GM19463 (cell line): Measurements from ENCODE around the gene IZUMO4.

Source experiments
- ATAC-seq: cut with Tn5 transposase; IDR thresholded peaks from one replicate; pipeline ENCODE4 v1.9.1; 2021; ENCODE audit warnings: mild to moderate bottlenecking, moderate library complexity; ENCODE audit not compliant: unreplicated experiment

IZUMO4 gene

DNA sequence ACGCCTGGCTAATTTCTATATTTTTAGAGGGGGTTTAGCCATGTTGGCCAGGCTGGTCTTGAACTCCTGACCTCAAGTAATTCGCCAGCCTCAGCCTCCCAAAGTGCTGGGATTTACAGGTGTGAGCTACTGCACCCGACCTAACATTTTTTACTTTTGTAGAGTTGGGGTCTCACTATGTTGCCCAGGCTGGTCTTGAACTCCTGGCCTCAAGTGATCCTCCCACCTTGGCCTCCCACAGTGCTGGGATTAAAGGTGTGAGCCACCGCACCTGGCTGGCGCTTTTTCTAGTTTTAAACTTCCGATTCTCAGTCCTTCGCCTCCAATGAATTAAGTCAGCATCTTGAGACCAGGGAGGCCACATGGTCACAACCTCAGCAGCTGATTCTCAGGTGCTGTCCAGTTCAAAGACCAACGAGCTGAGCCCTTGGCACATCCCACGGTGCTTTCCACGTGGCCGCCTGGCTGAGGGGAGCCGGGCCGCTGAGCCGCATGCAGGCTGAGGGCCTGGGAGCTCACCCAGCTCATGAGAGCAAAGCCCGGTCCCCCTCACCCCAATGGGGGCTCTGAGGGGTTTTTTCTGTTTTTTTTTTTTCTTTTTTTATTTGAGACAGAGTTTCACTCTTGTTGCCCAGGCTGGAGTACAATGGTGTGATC, 45.6 kb downstream of the IZUMO4 start:
- no peak for ATAC-seq

DNA sequence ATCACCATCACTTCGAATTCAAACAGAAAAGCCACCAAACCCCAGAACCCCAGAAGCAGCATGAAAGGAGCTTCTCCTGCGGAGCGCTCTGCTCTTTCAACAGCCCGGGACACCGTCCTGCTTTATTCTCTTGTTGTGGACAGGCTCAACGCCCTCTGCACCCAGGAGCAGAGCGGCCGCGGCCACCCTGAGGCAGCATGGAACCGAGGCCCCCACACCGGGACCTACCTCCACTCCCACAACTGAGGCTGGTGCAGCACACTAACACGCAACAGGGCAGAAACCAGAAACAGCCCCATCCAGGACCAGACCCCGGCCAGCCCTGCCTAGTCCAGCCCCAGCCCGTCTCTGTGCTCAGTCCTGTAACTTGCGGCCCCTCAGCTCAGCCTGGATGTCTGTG, 47.5 kb downstream of the IZUMO4 start:
- ATAC-seq = no peak

DNA sequence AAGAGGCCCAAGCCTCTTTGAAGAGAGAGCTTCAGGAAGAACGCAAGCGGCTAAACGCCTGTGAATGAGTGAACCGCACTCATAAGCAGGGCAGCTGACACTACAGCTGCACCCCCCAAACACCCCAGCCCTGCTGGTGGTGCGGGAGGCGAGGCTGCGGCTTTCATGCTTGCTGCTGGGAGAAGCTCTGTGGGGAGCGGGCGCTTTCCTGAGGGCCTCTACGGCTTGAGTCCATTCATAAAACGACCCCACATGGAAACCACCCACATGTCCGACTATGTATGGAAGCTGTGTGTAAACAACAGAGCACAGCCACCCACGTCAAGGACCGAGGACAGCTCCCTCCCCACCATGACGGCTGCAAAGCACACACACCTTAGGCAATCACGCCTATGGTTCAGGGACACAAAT, 49.1 kb downstream of the IZUMO4 start:
- ATAC-seq = no peak

DNA sequence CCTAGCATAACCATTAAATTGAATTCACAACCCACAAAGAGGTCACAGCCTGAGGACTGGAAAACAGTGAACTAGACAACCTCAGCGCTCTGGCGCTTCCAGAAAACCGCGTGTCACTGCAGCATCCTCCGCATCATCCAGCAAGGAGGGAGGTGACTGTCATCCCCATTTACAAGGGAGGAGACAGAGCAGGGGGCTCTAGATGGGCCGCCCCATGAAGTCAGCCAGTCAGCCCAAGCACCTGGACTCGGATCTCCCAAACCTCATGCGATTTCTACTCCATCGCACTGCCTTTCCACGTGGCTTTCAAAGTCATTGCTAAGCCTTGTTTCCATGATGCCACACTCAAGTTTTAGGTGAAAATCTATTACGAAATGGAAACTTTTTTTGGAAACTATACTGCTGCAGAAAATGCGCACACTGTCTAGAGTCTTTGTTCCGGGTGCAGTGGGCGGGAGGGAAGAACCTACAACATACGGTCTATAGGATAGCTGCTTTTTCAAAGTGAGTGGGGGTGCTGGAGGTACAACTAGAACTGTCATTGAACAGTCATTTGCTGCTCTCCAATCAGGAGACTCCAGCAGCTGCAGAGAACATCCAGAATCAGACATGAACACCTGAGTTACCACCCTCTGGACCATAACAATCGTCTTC, 51.9 kb downstream of the IZUMO4 start:
- no peak for ATAC-seq
